HG03354 (cell line): ENCODE measurements around the gene SOX5.

Experiments
- ATAC-seq: cut with Tn5 transposase; IDR thresholded peaks from one replicate; pipeline ENCODE4 v1.9.1; 2021; ENCODE audit warnings: mild to moderate bottlenecking; ENCODE audit not compliant: unreplicated experiment, poor library complexity, severe bottlenecking

Gene SOX5

GRCh38 chr12:23708185-23708837, 241.2 kb downstream of the SOX5 start:
- ATAC-seq: no peak

GRCh38 chr12:23707270-23707669, 242.2 kb downstream of the SOX5 start:
- no peak for ATAC-seq

- no peak for ATAC-seq
Observed at GRCh38 chr12:23704992-23705943, 244.2 kb downstream of the SOX5 start.

- no peak for ATAC-seq
Observed at GRCh38 chr12:23703051-23703450, 246.4 kb downstream of the SOX5 start.

- ATAC-seq: no peak
Observed at GRCh38 chr12:23699031-23699430, 250.4 kb downstream of the SOX5 start.

GRCh38 chr12:23694920-23695319, 254.6 kb downstream of the SOX5 start:
- no peak for ATAC-seq

GRCh38 chr12:23694307-23694706, 255.2 kb downstream of the SOX5 start:
- ATAC-seq: no peak

GRCh38 chr12:23687947-23688346, 261.5 kb downstream of the SOX5 start:
- no peak for ATAC-seq

- ATAC-seq: no peak
Observed at GRCh38 chr12:23686095-23686494, 263.4 kb downstream of the SOX5 start.

- ATAC-seq: no peak
Observed at GRCh38 chr12:23684121-23684520, 265.3 kb downstream of the SOX5 start.

- no peak for ATAC-seq
Observed at GRCh38 chr12:23681237-23681636, 268.2 kb downstream of the SOX5 start.

- no peak for ATAC-seq
Observed at GRCh38 chr12:23674064-23674463, 275.4 kb downstream of the SOX5 start.

GRCh38 chr12:23671881-23672280, 277.6 kb downstream of the SOX5 start:
- ATAC-seq: no peak

- no peak for ATAC-seq
Observed at GRCh38 chr12:23670684-23671083, 278.8 kb downstream of the SOX5 start.

GRCh38 chr12:23669691-23670090, 279.8 kb downstream of the SOX5 start:
- no peak for ATAC-seq

GRCh38 chr12:23666866-23667265, 282.6 kb downstream of the SOX5 start:
- ATAC-seq: no peak

- no peak for ATAC-seq
Observed at GRCh38 chr12:23662966-23663365, 286.5 kb downstream of the SOX5 start.

- no peak for ATAC-seq
Observed at GRCh38 chr12:23659131-23659530, 290.3 kb downstream of the SOX5 start.

GRCh38 chr12:23657598-23657997, 291.9 kb downstream of the SOX5 start:
- no peak for ATAC-seq

- ATAC-seq: no peak
Observed at GRCh38 chr12:23655884-23656283, 293.6 kb downstream of the SOX5 start.

GRCh38 chr12:23655112-23655511, 294.4 kb downstream of the SOX5 start:
- no peak for ATAC-seq
